NCI-H2196 treated with DMSO at 0.1 percent for 48 hours (cell line): ENCODE results near the gene IGF1.

Source experiments
- DNase-seq: peaks from one replicate; lab custom pipeline; 2025; ENCODE audit not compliant: unreplicated experiment; lab: John Stamatoyannopoulos, UW

Gene IGF1

GRCh38 chr12:102429211-102430154, 50.9 kb downstream of the IGF1 start:
- DNase-seq: no peak

GRCh38 chr12:102427543-102427941, 52.8 kb downstream of the IGF1 start:
- no peak for DNase-seq

GRCh38 chr12:102426599-102427542, 53.5 kb downstream of the IGF1 start:
- DNase-seq: no peak

DNA sequence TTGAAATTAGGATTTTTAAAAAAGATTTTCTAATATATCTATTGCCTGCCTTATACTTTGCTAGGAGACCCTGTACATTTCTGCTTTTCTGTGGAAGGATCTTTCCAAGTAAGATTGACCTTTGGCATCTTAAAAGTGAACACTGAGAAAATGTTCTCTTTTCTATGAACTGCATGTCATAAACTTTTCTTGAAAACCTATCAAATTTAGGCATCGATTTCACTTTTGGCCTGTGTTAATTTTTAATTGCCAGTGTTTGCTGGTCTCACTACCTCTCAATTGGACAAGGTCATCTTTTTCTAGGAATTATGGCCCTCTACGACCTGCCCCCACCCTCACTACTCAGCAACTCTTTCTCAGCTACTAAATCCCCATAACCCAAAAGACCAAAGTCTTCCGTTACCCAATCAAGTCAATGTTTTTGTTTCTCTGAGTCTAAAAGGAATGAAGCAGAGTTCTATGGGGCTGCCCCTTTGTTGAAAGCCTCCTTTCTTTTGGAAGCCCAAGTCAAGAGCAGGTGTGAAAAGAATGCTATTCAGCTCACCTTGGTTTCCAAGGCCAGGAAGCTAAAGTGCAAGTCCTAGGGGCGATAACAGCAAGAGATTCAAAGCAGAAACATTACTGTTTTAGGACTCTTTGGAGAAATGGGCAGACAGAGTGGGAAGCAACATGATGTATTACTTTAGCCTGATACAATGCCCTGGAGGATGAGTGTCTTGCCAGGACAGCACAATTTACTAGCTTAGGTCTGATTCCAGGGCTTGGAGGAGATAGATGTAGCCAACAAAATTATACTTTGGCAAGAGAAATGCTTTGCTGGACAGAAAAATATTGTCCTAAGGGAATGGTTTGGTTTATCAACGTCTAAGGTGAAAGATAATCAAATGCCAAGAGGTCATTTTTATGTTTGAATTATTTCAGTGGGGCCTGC, 55.0 kb downstream of the IGF1 start:
- no peak for DNase-seq

DNA sequence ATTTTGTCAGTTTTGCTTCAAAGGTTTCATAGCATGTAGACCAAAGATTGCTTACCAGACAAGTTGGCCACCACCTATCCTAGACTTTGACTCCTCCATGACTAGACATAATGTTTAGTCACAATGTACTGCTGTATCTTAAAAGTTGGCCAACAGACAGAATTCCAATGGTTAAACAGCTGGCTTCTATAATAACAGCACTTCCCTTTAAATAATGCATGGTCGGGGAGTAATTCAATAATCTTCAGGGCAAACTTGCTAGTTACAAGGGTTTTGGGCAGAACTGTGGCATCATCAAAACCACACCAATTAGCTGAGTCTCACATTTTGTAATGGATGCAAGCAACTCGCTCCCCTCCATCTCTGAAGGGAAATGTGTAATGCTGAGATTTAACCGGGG, 56.9 kb downstream of the IGF1 start:
- no peak for DNase-seq

DNA sequence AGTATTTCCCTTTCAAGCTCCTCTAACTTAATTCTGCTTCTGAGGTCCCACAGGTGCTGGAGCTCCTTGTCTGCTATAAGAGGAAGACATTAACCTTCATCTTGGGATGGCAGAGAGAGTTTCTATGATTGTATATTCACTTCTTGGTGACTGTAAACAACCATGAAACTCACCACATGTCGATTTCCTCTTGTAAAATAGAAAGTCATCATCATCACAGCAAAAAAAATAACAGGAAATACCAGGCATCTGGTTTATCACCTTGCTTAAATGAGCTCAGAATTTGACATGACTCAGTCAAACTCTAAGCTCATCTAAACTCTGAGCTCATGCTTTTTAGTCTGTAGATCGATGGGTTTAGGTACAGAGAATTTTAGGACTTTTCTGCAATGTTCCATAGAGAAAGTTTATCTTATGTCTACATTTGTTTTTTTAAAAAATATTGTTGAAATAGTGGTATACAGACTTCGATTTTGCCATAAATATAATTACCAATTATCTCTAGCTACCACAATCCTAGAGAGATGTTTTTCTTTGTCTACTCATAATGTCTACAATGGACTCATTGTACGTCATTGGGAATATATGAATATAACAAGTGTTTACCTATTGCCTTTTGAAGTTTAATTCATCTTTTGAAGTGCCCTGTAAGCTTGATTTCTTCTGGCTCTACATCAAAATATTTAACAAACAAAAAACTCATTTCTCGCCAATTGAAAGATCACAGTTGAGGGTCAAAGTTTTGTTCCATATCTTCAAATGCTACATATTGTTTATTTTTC, 58.4 kb downstream of the IGF1 start:
- no peak for DNase-seq

GRCh38 chr12:102419094-102419764, 61.1 kb downstream of the IGF1 start:
- no peak for DNase-seq

DNA sequence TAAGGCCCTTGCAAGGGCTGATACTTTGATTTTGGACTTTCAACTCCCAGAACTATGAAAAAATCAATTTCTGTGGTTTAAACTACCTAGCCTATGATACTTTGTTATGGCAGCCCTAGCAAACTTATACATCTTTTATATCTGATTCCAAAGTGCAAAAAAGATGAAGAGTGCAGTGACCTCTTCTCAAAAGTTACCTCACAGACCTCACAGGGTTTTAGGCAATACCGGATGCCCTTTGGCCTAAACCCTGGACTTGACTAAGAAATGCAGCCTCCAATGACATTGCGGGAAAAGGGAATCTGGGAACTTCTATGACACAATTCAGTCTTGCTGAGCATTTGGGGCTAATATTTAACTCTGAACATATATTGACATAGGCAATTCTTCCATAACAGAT, 63.3 kb downstream of the IGF1 start:
- DNase-seq: no peak

- DNase-seq: no peak
Measured at GRCh38 chr12:102415515-102415914, 64.8 kb downstream of the IGF1 start.

DNA sequence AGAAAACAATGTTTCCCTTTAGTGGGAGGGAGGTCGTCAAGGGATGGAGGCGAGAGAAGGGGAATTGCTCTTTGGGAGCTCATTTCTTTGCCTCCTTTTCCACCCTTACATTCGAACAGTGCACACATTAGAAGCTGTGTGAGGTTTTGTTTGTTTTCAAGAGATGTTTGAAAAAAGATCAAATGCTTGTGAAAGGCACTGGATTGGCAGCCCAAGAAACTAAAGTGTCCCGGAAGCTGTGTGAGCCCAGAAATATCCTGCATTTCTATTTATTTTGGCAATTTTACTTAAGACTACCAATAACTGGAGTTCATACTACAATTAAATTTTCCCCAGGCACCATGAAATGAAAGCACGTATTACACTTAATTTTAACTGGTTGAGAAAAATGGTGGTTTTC, 67.0 kb downstream of the IGF1 start:
- no peak for DNase-seq

DNA sequence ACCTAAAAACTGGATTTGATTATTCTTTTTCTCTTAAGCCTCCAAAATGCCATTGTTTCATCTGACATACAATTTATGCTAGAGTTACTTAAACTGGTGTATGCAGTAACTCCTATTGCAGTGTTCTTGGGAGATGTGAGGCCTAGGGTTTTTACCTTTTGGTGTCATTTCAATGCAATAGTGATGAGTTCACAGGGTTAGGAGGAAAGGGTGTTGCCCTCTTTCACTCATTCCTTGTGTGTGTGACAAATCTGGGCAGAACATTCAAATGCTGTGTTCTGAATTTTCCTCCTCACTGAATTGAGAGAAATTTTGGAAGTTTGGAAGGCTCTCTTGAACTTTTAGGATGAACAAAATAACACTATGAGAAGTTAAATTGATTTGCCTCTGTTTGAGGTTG, 69.9 kb downstream of the IGF1 start:
- DNase-seq: no peak

DNA sequence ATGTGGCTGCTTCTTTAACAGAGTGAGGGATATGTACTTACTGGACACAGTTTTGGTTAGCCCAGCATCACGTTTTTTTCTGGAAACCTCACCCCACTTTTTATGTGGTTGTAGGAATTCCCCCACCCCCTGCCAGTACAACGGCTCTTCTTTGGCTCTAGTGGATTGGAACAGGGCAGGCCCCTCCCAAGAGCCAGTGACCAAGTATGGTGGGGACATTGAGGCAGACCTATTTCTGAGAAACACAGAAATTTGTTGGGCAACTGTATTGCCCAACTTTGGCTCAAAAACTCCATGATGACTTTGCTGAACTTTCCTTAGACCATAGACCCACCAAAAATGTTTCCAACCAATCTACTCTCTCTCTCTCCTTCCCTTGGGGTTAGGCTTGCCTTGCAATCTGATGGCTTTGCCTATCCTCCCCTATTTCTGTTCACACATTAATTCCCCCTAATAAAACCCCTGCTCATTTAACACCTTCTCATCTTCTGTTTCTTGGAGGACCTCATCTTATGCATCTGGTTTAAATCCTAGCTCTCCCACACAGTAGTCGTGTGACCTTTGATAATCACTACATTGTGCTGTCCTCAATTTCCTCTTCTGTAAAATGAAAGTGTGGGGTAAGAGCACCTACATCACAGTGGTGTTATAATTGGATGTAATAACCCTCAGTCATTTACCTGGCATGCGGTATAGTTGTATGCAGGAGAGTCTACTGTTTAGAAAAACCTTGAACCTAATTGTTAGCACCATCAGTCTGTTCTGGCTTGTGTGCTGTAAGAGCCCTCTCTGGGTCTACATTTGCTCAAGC, 71.7 kb downstream of the IGF1 start:
- no peak for DNase-seq

DNA sequence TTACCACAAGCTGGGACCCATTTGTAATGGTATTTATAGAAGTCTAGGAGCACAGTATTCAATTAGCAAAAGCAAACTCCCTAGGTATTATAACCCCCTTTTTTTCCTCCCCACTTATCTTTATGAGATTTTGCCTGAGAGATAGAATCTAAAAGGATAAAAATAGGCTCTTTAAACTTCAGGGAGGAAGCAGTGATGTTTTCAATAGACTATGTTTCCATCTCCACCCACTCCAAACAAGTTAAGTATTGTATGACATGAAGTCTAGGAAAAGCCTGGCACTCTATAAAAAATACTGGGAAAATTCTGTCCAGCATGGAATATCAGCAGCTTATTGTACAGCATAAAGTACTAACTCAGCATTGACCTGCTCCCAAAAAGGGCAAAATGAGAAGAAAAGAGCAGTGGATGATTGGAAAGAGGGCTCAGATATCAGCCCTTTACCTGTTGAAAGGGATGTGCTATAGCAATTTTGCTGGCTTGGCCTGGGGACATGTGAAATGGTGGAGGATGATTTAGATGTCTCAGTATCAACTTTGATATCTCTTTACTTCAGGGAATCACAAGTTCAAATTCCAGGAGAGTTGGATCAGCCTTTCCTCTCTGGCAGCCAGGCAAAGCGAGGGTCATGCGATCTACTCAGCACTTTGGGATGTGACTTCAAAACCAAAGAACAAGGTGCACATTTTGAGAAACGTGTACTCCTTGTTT, 72.4 kb downstream of the IGF1 start:
- no peak for DNase-seq

- DNase-seq: no peak
Measured at GRCh38 chr12:102406033-102406584, 74.3 kb downstream of the IGF1 start.

DNA sequence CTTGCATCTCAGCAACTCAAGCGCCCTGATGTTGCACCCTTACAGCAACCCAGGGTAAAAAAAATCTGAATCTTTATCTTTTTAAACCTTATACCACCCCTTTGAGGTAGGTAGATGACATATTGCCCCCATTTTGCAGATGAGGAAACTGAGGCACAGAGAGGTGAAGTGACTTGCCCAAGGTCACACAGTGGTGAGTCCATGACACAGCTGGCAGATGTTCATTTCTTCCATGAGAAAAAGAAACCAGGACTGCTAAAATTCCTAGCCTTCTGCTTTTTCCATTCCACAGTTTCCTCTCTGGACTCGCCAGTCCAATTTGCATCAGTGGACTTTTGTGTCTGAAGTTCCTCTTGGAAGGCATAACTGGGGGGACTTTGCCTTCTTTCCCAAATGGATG, 79.3 kb downstream of the IGF1 start:
- no peak for DNase-seq

GRCh38 chr12:102399653-102400052, 80.7 kb downstream of the IGF1 start:
- DNase-seq: no peak

DNA sequence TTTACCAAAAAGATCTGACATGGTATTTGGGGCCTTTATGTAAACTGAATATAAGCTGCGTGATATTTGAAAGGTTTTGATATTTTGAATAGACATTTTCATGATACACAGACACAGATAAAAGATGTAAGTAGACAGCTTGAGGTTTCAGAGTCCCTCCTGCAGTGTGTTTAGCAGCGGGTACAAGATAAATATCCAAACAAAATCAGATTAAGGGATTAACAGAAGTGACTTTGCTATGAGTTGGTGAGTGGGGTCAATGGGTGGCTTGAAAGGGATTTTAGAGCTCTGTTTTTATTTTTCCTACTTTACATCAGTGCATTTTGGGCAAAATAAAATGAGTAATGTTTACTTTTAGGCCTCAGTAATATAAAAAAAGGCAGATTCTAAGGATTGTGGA, 84.1 kb downstream of the IGF1 start:
- no peak for DNase-seq

- DNase-seq: no peak
Measured at GRCh38 chr12:102394200-102394599, 86.2 kb downstream of the IGF1 start.
